WI38 (cell line): ENCODE results near the gene DBNL.
A peak's percentile ranks its signal among the peaks of the same experiment; 100 is the strongest.
"Not testable (repeated sequence)": the region's sequence is repeated elsewhere in the genome, so short reads cannot be mapped to it uniquely, and the experiment has no call there.

ENCODE experiments used
- H3K4me3 ChIP-seq: 2 replicates; pipeline ENCODE4 v1.5.1; 2011; ENCODE audit warnings: low read depth, mild to moderate bottlenecking, control low read depth, low read length
- TF ChIP-seq, protein P1 (sequence below): IDR thresholded peaks from 2 replicates; pipeline ENCODE4 v1.5.1; 2012; ENCODE audit warnings: low read depth, mild to moderate bottlenecking, control low read depth, low read length

Gene DBNL

DNA sequence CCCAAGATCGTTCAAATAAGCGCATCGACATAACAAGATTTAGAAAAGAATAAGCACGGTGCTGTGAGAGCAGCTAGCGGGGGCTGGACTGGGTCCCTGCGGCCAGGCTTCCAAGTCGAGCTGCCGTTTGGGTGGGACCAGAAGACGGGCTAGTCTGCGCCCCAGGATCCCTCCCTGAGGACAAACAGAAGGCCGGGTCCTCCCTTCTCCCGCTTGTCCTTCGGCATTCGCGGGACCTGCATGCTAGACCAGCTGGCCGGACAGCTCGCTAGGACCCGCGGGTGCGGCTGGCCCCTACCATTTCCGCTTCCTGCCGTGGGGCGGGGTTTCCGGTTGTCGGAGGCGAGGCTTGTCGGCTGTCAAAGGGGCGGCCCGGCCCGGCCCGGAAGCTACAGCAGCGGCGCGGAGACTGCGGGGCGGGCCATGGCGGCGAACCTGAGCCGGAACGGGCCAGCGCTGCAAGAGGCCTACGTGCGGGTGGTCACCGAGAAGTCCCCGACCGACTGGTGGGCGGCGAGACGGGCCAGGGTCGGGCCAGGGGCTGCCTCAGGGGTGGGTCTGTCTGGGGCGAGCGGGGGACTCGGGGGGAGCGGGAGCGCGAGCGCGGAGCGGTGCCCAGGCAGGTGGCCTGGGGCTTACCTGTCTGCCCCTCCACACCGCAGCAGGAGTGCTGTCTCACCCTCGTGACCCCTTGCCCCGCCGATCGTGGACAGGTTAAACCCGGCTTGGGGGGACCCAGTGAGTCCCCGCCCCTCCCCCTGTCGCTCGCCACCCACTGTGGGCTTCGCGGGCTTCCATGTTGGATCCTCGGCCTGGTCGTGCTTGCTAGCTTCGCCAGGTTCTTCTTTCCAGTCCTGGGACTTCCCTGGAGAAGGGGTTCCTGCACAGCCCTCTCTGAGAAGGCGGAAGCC is at the start of gene DBNL:
Gene DBNL, plus strand, starts transcription at position 388 of the 911 bp plus-strand sequence. Its CDS starts 36 bp downstream, at position 424.
- TF ChIP-seq, protein P1, sequence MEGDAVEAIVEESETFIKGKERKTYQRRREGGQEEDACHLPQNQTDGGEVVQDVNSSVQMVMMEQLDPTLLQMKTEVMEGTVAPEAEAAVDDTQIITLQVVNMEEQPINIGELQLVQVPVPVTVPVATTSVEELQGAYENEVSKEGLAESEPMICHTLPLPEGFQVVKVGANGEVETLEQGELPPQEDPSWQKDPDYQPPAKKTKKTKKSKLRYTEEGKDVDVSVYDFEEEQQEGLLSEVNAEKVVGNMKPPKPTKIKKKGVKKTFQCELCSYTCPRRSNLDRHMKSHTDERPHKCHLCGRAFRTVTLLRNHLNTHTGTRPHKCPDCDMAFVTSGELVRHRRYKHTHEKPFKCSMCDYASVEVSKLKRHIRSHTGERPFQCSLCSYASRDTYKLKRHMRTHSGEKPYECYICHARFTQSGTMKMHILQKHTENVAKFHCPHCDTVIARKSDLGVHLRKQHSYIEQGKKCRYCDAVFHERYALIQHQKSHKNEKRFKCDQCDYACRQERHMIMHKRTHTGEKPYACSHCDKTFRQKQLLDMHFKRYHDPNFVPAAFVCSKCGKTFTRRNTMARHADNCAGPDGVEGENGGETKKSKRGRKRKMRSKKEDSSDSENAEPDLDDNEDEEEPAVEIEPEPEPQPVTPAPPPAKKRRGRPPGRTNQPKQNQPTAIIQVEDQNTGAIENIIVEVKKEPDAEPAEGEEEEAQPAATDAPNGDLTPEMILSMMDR: no peak
- peak within 1 kb of the TSS; percentile 76 for H3K4me3 ChIP-seq

DNA sequence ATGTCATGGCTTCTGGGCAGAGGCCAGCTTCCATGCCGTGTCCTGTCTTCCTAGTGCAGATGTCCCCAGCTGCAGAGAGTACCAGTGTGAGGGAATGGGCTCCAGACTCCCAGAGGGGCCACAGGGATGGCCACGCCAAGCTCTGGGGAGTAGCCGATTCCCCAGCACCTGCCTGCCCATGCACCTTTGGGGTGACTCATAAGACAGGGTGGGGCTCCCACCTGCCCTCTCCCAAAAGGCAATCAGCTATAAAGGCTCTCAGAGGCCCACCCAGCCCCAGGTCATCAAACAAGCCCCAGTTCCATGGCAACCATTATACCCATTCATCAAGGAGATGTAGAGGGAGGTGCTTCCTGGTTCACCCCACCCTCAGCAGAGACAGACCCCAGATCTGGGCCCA is 47.0 kb upstream of the DBNL start, which contains the start of gene SPDYE1:
Gene SPDYE1, plus strand, starts transcription at position 366 of the 400 bp plus-strand sequence. CDS start 2,053 bp downstream, outside the sequence.
- not testable (repeated sequence) for H3K4me3 ChIP-seq

DNA sequence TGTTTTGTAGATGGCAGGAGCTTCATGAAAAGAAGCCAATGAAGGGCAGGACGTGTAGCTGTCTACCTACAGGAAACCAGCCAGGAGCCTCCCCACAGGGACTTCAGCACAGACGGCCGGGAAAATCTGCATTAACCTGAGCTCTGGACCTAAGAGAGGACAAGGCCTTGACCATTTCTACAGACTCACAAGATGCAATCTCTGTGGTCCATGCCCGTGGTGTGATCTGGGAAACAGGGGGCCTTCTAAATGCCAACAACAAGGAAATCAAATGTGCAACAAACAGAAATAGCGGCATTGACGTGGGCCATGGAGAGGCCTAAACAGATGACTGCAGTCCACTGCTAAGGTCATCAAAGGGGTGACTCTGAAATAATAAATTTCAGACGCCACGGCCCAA is 32.4 kb upstream of the DBNL start:
- not testable (repeated sequence) for H3K4me3 ChIP-seq

DNA sequence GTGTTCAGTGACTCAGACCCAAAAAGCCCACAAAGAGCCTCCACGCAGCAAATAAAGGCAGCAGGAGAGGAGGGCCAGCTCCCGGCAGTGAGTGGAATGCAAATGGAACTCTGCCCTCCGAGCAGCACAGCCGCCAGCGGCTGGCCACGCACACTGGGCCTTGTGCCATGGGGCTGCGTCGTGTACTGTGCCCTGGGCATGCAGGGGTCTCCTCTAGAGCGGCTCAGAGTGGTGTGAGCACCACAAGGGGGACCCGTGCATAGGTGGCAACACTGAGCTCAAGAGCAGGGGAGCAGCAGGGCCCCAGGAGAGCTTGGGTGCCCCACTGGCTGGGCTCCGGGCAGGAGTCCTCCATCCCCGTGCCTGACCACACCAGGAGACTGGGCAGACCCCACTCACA is 29.4 kb upstream of the DBNL start:
- H3K4me3 ChIP-seq: not testable (repeated sequence)

DNA sequence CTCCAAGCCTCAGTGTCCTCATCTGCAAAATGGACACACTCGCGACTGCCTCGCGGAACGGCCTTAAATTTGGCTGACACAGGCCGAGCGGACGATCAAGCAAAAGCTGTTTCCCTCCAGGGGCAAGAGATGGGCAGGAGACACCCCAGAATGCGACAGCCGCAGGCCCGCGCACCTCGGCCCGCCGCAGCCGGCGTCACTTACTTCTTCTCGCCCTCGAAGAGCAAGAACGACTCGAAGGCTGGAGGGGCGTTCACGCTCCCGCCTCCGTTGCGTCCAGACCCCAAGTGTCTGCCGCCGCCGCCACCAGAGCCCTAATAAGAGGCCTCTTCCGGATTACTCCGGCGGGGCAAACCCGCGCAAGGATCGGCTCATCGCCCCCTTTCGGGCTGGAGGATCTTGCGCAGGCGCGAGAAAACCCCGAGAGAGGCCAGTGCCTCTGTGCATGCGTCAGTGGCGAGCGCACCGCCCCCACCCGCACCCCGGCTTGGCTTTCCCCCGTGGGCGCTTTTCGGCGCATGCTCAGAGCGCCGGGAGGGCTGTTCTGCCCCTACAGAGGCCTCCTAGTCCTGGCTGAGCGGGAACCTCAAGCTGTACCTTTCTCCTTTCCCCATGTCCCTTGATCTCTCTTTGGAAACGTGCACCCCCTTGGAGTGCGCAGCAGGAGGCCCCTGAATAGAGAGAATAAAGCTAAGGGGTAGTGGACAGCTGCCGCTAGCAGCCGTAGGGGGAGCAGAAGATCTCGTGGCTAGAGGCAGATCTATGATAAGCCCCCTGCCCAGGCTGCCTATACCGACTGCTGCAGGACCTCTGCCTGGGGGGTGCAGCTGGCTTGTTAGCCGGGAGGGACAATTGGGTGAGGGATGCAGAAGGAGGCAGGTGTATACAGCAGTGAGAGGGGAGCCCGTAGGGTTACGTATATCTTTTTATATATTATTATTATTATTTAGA is 25.4 kb upstream of the DBNL start:
- TF ChIP-seq, protein P1: peak; percentile 43
- H3K4me3 ChIP-seq: peak overlapping the region; percentile 75

DNA sequence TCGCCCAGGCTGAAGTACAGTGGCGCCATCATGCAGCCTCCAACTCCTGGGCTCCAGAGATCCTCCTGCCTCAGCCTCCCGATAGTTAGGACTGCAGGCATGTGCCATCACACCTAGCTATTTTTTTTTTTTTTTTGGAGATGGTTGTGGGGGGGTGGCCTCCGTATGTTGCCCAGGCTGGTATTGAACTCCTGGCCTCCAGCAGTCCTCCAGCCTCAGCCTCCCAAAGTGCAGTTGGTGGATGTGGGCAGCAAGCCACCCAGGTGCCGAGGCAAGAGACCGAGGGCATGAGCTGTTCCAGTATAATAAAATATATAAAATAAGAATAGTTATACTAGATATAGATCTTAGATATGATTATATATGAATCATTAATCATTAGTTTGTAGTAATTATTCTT is 24.7 kb upstream of the DBNL start:
- not testable (repeated sequence) for H3K4me3 ChIP-seq

DNA sequence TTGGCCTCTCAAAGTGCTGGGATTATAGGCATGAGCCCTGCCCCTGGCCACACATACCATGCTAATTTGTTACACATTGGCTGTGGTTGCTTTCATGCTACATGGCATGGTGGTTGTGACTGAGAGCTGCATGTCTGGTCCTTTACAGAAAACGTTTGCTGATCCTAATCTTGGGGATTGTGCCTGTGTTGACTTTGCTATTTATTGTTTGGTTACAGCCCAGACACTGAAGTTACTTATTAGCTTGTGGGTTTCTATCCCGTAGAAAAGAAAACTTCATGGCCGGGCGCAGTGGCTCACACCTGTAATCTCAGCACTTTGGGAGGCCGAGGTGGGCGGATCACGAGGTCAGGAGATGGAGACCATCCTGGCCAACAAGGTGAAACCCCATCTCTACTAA is 22.4 kb upstream of the DBNL start:
- not testable (repeated sequence) for H3K4me3 ChIP-seq

DNA sequence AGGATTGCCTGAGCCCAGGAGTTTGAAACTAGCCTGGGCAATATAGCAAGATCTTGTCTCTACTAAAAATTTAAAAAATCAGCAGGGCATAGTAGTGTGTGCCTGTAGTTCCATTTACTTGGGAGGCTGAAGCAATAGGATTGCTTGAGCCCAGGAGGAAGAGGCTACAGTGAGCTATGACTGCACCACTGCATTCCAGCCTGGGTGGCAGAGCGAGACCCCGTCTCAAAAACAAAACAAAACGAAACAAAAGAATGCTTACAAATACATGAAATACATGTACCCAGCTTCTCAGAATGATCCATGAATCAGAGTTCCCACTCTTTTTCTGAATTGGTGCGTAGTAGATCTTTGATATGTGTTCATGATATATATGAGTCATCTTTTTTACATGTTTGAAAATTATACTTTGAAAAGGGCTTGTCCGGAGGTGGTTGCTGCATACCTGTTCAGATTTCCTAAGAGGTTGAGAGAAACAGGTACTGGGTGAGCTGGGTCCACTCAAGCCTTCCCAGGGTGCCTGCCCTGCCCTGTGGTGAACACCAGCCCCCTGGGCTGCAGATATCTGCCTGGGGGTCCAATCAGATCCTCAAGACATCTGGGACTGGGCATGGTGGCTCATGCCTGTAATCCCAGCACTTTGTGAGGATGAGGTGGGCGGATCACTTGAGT is 21.6 kb upstream of the DBNL start:
- not testable (repeated sequence) for H3K4me3 ChIP-seq

DNA sequence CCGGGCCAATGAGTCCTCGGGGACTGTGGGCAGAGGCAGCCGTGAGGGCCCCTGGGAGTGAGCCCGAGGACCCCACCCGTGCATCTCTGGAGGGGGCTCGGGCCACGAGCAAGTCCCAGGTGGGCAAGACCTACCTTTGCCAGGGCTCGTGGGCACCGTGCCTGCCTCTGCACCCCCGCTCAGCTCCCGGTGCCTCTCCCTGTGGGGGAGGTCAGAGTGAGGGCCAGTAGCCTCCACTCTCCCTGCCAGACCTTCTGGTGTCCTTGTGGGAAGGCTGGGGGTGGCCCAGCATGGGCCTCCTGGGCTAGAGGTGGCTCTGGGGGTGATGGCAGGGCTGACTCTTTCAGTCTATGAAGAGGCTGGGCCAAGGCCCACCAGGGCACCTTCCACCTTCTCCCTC is 15.1 kb upstream of the DBNL start:
- H3K4me3 ChIP-seq: not testable (repeated sequence)

DNA sequence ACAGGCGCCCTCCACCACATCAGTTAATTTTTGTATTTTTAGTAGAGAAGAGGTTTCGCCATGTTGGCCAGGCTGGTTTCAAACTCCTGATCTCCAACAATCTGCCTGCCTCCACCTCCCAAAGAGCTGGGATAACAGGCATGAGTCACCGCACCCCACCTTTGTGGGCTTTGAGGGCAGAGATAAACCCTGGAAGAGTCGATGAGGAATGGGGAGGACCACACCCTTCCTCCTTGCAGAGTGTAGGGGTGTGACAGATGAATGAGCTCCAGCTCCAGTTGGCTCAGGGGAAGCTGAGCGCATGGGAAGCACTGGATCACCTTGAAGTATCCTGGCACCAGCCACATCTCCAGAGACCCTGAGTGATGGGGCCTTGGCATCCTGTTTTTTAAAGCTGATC is 14.5 kb upstream of the DBNL start:
- not testable (repeated sequence) for H3K4me3 ChIP-seq

DNA sequence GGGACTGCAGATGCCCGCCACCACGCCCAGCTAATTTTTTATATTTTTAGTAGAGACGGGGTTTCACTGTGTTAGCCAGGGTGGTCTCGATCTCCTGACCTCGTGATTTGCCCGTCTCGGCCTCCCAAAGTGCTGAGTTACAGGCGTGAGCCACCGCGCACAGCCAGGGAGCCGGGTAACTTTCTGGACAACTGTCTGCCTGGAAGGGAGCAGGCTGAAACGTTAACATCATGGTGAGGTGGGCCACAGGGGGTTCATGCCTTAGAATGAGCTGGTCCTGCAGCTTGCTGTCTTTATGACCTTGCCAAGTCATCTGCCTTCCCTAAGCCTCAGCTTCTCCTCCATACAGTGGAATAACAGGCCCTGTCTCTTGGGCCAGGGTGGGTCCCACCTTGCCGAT is 13.2 kb upstream of the DBNL start:
- not testable (repeated sequence) for H3K4me3 ChIP-seq

DNA sequence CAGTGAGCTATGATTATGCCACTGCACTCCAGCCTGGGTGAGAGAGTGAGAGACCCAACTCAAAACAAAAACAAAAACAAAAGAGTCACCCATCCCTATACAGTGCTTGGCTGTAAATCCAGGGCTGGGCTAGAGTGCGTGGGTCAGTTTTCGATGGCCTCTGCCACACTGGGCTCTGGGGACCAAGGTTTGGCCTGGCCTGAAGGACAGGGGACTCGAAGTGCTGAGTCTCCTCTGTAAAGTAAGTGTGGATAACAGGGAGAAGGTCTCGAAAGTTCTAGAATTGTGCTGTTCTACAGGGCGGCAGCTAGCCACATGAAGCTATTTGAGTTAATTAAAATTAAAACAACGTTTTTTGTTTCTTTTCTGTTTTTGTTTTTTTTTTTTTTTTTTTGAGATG is 12.5 kb upstream of the DBNL start:
- H3K4me3 ChIP-seq: not testable (repeated sequence)

DNA sequence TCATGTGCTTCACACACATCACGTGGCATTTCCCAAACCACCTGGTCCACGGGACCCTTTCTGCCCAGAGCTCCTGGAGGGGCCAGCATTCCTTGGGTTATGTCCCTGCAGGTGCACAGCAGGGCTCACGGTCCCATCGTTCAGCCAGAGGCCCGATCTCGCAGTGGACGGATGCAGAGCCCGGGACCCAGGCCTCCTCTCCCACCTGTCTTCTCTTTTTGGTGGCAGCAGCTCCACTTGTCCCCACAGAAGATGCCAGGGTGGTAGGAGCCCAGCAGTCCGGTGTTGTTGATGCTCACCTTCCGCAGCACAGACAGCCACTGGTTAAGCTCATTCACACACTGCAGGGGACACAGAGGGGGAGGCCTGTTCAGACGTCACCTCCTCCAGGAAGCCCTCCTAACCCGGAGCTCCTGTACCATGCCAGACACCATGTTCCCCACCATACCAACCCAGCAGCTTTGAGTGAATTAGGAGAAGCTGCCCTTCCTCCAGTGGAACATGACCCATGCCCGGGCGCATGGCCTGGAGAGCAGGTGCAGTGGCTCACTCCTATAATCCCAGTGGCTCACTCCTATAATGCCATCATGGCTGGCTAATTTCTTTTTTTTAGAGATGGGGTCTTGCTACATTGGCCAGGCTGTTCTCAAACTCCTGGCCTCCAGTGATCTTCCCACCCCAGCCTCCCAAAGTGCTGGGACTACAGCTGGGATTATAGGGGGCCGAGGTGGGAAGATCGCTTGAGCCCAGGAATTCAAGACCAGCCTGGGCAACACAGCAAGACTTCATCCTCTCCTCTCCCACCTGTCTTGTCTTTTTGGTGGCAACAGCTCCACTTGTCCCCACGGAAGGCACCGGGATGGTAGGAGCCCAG is 10.3 kb upstream of the DBNL start:
- not testable (repeated sequence) for H3K4me3 ChIP-seq

DNA sequence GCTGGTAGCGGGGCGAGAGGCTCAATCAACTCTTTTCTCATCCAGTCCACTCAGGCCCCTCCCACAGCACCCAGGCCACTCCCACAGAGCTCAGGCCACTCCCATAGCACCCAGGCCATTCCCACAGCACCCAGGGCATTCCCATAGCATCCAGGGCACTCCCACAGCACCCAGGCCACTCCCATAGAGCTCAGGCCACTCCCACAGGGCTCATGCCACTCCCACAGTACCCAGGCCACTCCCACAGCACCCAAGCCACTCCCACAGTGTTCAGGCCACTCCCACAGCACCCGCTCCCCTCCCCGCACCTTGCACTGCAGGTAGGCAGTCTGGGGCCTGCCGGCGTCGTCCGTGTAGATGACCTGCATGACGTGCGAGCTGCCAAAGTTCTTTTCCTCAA is 8.1 kb upstream of the DBNL start:
- not testable (repeated sequence) for H3K4me3 ChIP-seq

DNA sequence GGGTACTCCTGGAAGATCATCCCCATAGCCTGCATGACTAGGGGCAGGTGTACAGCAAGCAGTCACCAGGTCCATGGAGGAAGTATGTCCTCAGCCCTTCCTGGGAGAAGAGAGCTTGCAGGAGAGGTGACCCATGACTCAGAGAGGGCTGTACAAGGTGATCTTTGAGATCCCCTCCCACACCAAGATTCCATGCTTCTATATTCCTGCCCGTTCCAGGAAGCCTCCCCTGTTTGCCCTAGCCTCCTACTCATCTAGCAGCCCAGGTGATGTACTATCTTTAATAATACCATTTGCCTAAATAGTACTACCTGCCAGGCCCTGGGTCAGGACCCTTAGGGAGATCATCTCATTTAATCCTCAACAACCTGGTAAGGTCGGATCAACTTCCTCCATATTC is 6.6 kb upstream of the DBNL start:
- not testable (repeated sequence) for H3K4me3 ChIP-seq

DNA sequence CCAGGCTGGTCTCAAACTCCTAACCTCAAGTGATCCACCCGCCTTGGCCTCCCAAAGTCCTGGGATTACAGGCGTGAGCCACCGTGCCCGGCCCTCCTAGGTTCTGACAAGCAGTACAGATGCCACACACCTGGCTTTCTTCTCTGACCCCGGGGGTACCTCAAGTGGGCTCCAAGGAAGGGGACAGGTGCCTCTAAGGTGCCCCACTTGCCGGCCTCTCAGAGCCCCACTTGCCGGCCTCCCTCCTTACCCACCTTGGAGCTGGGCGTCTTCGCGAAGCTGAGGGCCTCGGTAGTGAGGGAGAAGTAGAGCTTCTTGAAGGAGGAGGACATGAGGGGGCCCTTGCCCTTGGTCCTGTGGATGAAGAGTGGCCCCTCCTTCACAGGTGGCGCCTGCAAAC is 5.9 kb upstream of the DBNL start:
- not testable (repeated sequence) for H3K4me3 ChIP-seq
